ENCODE measurements around the gene UGCG. TPM values are rescaled to one million over a fixed set of nuclear protein-coding genes. Genes with fewer than 3 reads are reported as not detected.

Gene UGCG
- total and polyA plus RNA-seq, 3 donors from 2014 or later, result 13.3 to 38.6 (median 29.0) TPM

- Histone ChIP-seq H3K36me3 (ENCODE audit: low read depth, missing control alignments) (no peaks in the 10 kb centered on the region), H3K9me3 (no peaks in the 10 kb centered on the region), H3K4me3 (no peak overlapping the region), H3K27me3 (no peaks in the 10 kb centered on the region), H3K27ac (no peak overlapping the region), H3K4me1 (peaks cover 10% of the 10 kb centered on the region)
- intact Hi-C loops (cut with DNase I; ENCODE audit: low total_unique reads), result loop anchor here (10.0 kb wide), 1 partner anchor 173 kb away; no protein-coding TSS in a partner anchor
- WGBS, 2 donors, result 88 to 89% methylated on average over 11 of the region's 11 CpGs
- DNase-seq, result no peak
- TF ChIP-seq CTCF (IDR thresholded peaks at IDR 0.05) (no peak), POLR2A (IDR thresholded peaks at IDR 0.05) (no peak)
These were observed 4.6 kb upstream of the UGCG start for GRCh38 chr9:111891910-111892499.

GRCh38 chr9:111896942-111897600, 457 bp downstream of the UGCG start:
- peak; percentile 78 for DNase-seq
- peaks cover 26% of the 10 kb centered on the region for H3K4me1 ChIP-seq
- no peaks in the 10 kb centered on the region for H3K36me3 ChIP-seq (ENCODE audit: low read depth, missing control alignments)
- 1 to 2% methylated on average over 19 to 25 of the region's 68 CpGs for WGBS, 2 donors
- intact Hi-C loops (cut with DNase I; ENCODE audit: low total_unique reads), result loop anchor here (10.0 kb wide), 1 partner anchor 168 kb away; no protein-coding TSS in a partner anchor
- H3K27me3 ChIP-seq, result no peaks in the 10 kb centered on the region
- no peak for TF ChIP-seq POLR2A (IDR thresholded peaks at IDR 0.05)
- no peak for TF ChIP-seq CTCF (IDR thresholded peaks at IDR 0.05)
- H3K27ac ChIP-seq, result peak overlapping the region; percentile 96 to 97
- H3K4me3 ChIP-seq, result peak overlapping the region; percentile 86 to 96
- no peaks in the 10 kb centered on the region for H3K9me3 ChIP-seq

- Histone ChIP-seq H3K4me3 (peak overlapping the region; percentile 86 to 96), H3K4me1 (peaks cover 32% of the 10 kb centered on the region), H3K27me3 (no peaks in the 10 kb centered on the region), H3K27ac (peak overlapping the region; percentile 96 to 97), H3K9me3 (no peaks in the 10 kb centered on the region), H3K36me3 (ENCODE audit: low read depth, missing control alignments) (no peaks in the 10 kb centered on the region)
- intact Hi-C loops (cut with DNase I; ENCODE audit: low total_unique reads), result loop anchor here (10.0 kb wide), 1 partner anchor 167 kb away; no protein-coding TSS in a partner anchor
- DNase-seq, result no peak
- TF ChIP-seq POLR2A (IDR thresholded peaks at IDR 0.05) (no peak), CTCF (IDR thresholded peaks at IDR 0.05) (no peak)
- WGBS, 2 donors, result 0 to 3% methylated on average over 12 of the region's 12 CpGs
These were observed 1.1 kb downstream of the UGCG start for GRCh38 chr9:111897601-111898137.

- H3K27ac ChIP-seq, result peak overlapping the region; percentile 96 to 97
- intact Hi-C loops (cut with DNase I; ENCODE audit: low total_unique reads), result loop anchor here (10.0 kb wide), 1 partner anchor 166 kb away; no protein-coding TSS in a partner anchor
- H3K9me3 ChIP-seq, result no peaks in the 10 kb centered on the region
- TF ChIP-seq POLR2A (IDR thresholded peaks at IDR 0.05), result no peak
- no peak for TF ChIP-seq CTCF (IDR thresholded peaks at IDR 0.05)
- H3K4me3 ChIP-seq, result peak overlapping the region; percentile 86 to 96
- no peaks in the 10 kb centered on the region for H3K36me3 ChIP-seq (ENCODE audit: low read depth, missing control alignments)
- no peak for DNase-seq
- H3K4me1 ChIP-seq, result peaks cover 33% of the 10 kb centered on the region
- WGBS, 2 donors, result 4 to 11% methylated on average over 4 of the region's 4 CpGs
- H3K27me3 ChIP-seq, result no peaks in the 10 kb centered on the region
These were observed 1.9 kb downstream of the UGCG start for GRCh38 chr9:111898331-111899096.

All from testis (tissue), 3 donors.